B cell (primary cell): ENCODE data around the gene CDKAL1. TPM values are rescaled to one million over a fixed set of nuclear protein-coding genes. Genes with fewer than 3 reads are reported as not detected.

Experiments used
- ATAC-seq: fragments of 200-7000 bp; cut with Tn5 transposase; one replicate; pipeline ENCODE4 v1.10.0; 2021; ENCODE audit warnings: low read depth, mild to moderate bottlenecking, moderate number of reproducible peaks, moderate library complexity
- CTCF ChIA-PET: fragments of 350-600 bp; sonication (Branson Sonifier 250); formaldehyde crosslinking; loops from one replicate; lab custom pipeline; 2021; ENCODE audit warnings: antibody characterized with exemption, inconsistent platforms; lab: Charles Lee
- POLR2A ChIA-PET: fragments of 350-600 bp; sonication (Branson Sonifier 250); formaldehyde crosslinking; loops from one replicate; lab custom pipeline; 2021; ENCODE audit warnings: antibody characterized with exemption; lab: Charles Lee
- DNase-seq: peaks from one replicate; pipeline ENCODE4 v3.0.0; 2013
- H2AFZ ChIP-seq: 2 replicates; pipeline ENCODE4 v1.6.1; 2012; ENCODE audit warnings: mild to moderate bottlenecking, low read depth, low read length; ENCODE audit not compliant: insufficient read depth, poor library complexity, severe bottlenecking
- H3K27ac ChIP-seq, 2 donors: 1 replicate in 1 of 2; 2 replicates in 1 of 2; pipeline ENCODE4 v1.5.1; 2012 to 2013; ENCODE audit warnings: low read length in 2 of 2, mild to moderate bottlenecking in 2 of 2, moderate library complexity in 1 of 2
- H3K27me3 ChIP-seq, 4 experiments: fragments of 200-600 bp in 1 of 4; sonication (generic) in 1 of 4; replicated peaks in 1 of 4; 1 replicate in 2 of 4; 2 replicates in 2 of 4; pipeline versions ENCODE4 v1.6.1 to v1.7.0; 2013 to 2016; ENCODE audit warnings: low read length in 3 of 4, mild to moderate bottlenecking in 2 of 4, mixed read lengths in 1 of 4, moderate library complexity in 1 of 4; ENCODE audit not compliant: insufficient read depth in 4 of 4, control insufficient read depth in 3 of 4; ENCODE audit errors: control extremely low read depth in 1 of 4
- H3K36me3 ChIP-seq, 2 experiments: replicated peaks in 1 of 2; 1 replicate in 1 of 2; 2 replicates in 1 of 2; pipeline versions ENCODE4 v1.6.1 to v1.7.1; 2013; ENCODE audit warnings: low read length in 1 of 2; ENCODE audit not compliant: insufficient read depth in 2 of 2, control insufficient read depth in 1 of 2; ENCODE audit errors: control extremely low read depth in 1 of 2, extremely low read depth in 1 of 2
- H3K4me1 ChIP-seq, 2 donors: fragments of 200-600 bp in 1 of 2; sonication (generic) in 1 of 2; 1 replicate in 1 of 2; 2 replicates in 1 of 2; pipeline versions ENCODE4 v1.5.1 to v1.6.1; 2013 to 2017; ENCODE audit warnings: low read length in 2 of 2; ENCODE audit not compliant: control insufficient read depth in 2 of 2, insufficient read depth in 2 of 2
- H3K4me2 ChIP-seq: replicated peaks from 2 replicates; pipeline ENCODE3; 2012; ENCODE audit warnings: mild to moderate bottlenecking, low read depth, low read length; ENCODE audit not compliant: poor library complexity, severe bottlenecking
- H3K4me3 ChIP-seq, 5 experiments: fragments of 200-600 bp in 1 of 5; sonication (generic) in 1 of 5; 1 replicate in 3 of 5; 2 replicates in 2 of 5; pipeline versions ENCODE4 v1.5.1 to v1.7.0; 2011 to 2016; ENCODE audit warnings: low read length in 4 of 5, mild to moderate bottlenecking in 4 of 5, low read depth in 2 of 5, control low read depth in 1 of 5, moderate library complexity in 1 of 5; ENCODE audit not compliant: insufficient read depth in 1 of 5; ENCODE audit errors: control extremely low read depth in 1 of 5, extremely low read depth in 1 of 5
- H3K79me2 ChIP-seq: fragments of 200-600 bp; sonication (generic); one replicate; pipeline ENCODE4 v1.6.0; 2016; ENCODE audit warnings: low read length; ENCODE audit not compliant: control insufficient read depth, insufficient read depth
- H3K9ac ChIP-seq: fragments of 200-600 bp; sonication (generic); 2 replicates; pipeline ENCODE4 v1.6.1; 2017; ENCODE audit warnings: mild to moderate bottlenecking, low read length, moderate library complexity
- H3K9me3 ChIP-seq, 3 donors: one replicate each; pipeline versions ENCODE4 v1.6.1 to v1.7.1; 2013; ENCODE audit warnings: low read length in 2 of 3; ENCODE audit not compliant: control insufficient read depth in 2 of 3, insufficient read depth in 1 of 3; ENCODE audit errors: control extremely low read depth in 1 of 3
- H4K20me1 ChIP-seq: 2 replicates; pipeline ENCODE4 v1.6.0; 2012; ENCODE audit warnings: mild to moderate bottlenecking, low read length; ENCODE audit not compliant: insufficient read depth, control insufficient read depth, poor library complexity, severe bottlenecking
- H3K27ac Mint-ChIP-seq: one replicate; pipeline ENCODE4 v1.8.0; 2021; ENCODE audit warnings: mixed read lengths
- H3K27me3 Mint-ChIP-seq: one replicate; pipeline ENCODE4 v1.8.0; 2021; ENCODE audit warnings: mixed read lengths
- H3K4me1 Mint-ChIP-seq: one replicate; pipeline ENCODE4 v1.8.0; 2021; ENCODE audit warnings: mixed read lengths
- H3K4me3 Mint-ChIP-seq: one replicate; pipeline ENCODE4 v1.8.0; 2021; ENCODE audit warnings: mixed read lengths
- H3K9me3 Mint-ChIP-seq: one replicate; pipeline ENCODE4 v1.8.0; 2022; ENCODE audit warnings: mixed read lengths; ENCODE audit not compliant: insufficient read depth
- EZH2 ChIP-seq: IDR thresholded peaks from 2 replicates; pipeline ENCODE4 v1.6.1; 2012; ENCODE audit warnings: borderline replicate concordance, low read depth, mild to moderate bottlenecking, moderate library complexity, low read length; ENCODE audit not compliant: insufficient read depth, poor library complexity, severe bottlenecking
- WGBS: methylation state at CpG from one replicate; pipeline ENCODE4 v1.1.5; 2013; ENCODE audit warnings: missing lambda C conversion rate; ENCODE audit not compliant: insufficient coverage; 5-methylcytosine and 5-hydroxymethylcytosine counted together
- intact Hi-C: fragments of 100-400 bp; cut with micrococcal nuclease; formaldehyde crosslinking; loops from one replicate; pipeline ENCODE4 v1.10.0; 2022
- polyA plus RNA-seq: library from polyadenylated mRNA; depleted of rRNA; stranded (reverse); fragments of >200 nt; gene quantifications from 2 replicates; pipeline ENCODE4 v1.2.3, GENCODE V29; 2012
- total RNA-seq, 2 donors: library from RNA; stranded (reverse); fragments of 120-200 nt in 1 of 2; gene quantifications; 1 replicate in 1 of 2; 2 replicates in 1 of 2; pipeline versions ENCODE4 v1.2.3 to v1.2.4, GENCODE V29; 2013 to 2022
- TF ChIP-seq, protein P1 (sequence below): fragments of 200-600 bp; IDR thresholded peaks from one replicate; pipeline ENCODE4 v1.8.0; 2022; ENCODE audit warnings: antibody characterized with exemption, mild to moderate bottlenecking

Gene CDKAL1
- total and polyA plus RNA-seq, 2 donors (not counting 1 experiment from before 2014, with no cell fraction given) = 6.1 to 33.3 TPM

DNA sequence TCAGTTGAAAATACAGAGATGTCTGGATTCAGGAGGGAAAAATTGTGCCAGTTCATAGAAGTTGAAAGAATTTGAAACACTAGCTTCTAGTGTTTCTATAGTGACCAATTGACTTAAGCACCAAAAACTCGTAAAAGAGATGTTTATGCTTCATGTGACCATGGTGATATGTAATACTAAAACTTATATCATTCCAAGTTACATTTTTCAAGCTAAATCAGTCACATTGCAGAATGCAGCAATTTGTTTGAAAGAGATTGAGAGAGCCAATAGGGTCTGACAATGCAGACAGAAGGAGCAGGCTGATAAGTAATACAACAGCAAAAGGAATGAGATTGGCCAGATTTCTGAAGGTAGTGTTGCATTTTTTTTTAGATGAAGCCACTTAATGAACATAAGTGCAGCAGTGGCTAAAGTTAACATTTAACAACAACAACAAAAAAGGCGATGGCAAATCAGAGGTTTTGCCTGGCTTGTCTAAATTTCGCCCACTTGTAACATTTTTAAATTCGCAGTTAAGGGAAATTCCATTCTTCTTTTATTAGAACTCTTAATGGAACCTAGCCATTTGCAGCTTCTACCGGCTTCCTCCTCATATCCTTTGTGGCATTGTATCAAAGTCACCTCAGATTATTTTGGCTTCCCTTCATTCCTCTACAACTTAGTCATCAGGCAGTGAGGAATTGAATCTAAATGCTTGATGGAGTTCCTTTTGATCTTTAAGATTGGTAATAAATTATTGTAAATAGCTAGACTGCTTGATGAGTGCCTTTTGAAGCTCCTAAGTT, 575.3 kb downstream of the CDKAL1 start:
- H3K27ac ChIP-seq = no peak overlapping the region
- no peak overlapping the region for H3K4me3 ChIP-seq
- intact Hi-C loops = no loop called here
- CTCF ChIA-PET = interaction anchor here (0.7 to 1.3 kb wide), 2 partner anchors 12 to 124 kb away, joined by 3 read pairs; no protein-coding TSS in a partner anchor
- H2AFZ ChIP-seq = no peak overlapping the region
- POLR2A ChIA-PET = no interaction called here
- Mint-ChIP-seq H3K4me3 (no peak overlapping the region), H3K27me3 (no peaks in the 10 kb centered on the region), H3K9me3 (no peaks in the 10 kb centered on the region), H3K4me1 (peaks cover 27% of the 10 kb centered on the region), H3K27ac (no peak overlapping the region)
- 13% methylated on average over 3 of the region's 5 CpGs for WGBS
- no peaks in the 10 kb centered on the region for H3K79me2 ChIP-seq
- no peaks in the 10 kb centered on the region for H3K27me3 ChIP-seq
- no peak for DNase-seq
- H4K20me1 ChIP-seq = no peaks in the 10 kb centered on the region
- H3K4me2 ChIP-seq = peak overlapping the region; percentile 11
- H3K9ac ChIP-seq = no peak overlapping the region
- peaks cover 20 to 21% of the 10 kb centered on the region in 2 donors for H3K4me1 ChIP-seq
- peaks cover 0 to 4% (median 0%) of the 10 kb centered on the region in 3 donors for H3K9me3 ChIP-seq
- ATAC-seq = no peak
- no peak for TF ChIP-seq EZH2
- TF ChIP-seq, protein P1, sequence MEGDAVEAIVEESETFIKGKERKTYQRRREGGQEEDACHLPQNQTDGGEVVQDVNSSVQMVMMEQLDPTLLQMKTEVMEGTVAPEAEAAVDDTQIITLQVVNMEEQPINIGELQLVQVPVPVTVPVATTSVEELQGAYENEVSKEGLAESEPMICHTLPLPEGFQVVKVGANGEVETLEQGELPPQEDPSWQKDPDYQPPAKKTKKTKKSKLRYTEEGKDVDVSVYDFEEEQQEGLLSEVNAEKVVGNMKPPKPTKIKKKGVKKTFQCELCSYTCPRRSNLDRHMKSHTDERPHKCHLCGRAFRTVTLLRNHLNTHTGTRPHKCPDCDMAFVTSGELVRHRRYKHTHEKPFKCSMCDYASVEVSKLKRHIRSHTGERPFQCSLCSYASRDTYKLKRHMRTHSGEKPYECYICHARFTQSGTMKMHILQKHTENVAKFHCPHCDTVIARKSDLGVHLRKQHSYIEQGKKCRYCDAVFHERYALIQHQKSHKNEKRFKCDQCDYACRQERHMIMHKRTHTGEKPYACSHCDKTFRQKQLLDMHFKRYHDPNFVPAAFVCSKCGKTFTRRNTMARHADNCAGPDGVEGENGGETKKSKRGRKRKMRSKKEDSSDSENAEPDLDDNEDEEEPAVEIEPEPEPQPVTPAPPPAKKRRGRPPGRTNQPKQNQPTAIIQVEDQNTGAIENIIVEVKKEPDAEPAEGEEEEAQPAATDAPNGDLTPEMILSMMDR = no peak
- H3K36me3 ChIP-seq = no peaks in the 10 kb centered on the region

DNA sequence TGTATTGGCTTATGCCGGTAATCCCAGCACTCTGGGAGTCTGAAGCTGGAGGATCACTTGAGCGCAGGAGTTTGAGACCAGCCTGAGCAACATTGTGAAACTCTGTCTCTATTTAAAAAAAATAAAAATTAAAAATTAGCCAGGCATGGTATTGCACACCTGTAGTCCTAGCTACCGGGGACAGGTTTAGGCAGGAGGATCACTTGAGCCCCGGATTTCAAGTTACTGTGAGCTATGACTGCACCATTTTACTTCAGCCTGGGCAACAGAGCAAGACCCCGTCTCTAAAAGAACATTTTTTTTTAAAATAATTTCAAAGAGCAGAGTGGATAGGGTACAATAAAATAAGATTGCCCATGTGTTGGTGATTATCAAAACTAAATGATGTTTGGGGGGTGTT, 576.4 kb downstream of the CDKAL1 start:
- Histone ChIP-seq H2AFZ (no peak overlapping the region), H3K9me3 (peaks cover 0 to 4% (median 0%) of the 10 kb centered on the region in 3 donors), H3K9ac (no peak overlapping the region), H3K4me2 (no peak overlapping the region), H3K4me1 (peaks cover 20 to 21% of the 10 kb centered on the region in 2 donors), H3K79me2 (no peaks in the 10 kb centered on the region), H3K27me3 (no peaks in the 10 kb centered on the region), H3K4me3 (no peak overlapping the region), H3K27ac (no peak overlapping the region), H4K20me1 (no peaks in the 10 kb centered on the region), H3K36me3 (no peaks in the 10 kb centered on the region)
- no peaks in the 10 kb centered on the region for H3K9me3 Mint-ChIP-seq
- H3K4me3 Mint-ChIP-seq = no peak overlapping the region
- POLR2A ChIA-PET = no interaction called here
- intact Hi-C loops = no loop called here
- CTCF ChIA-PET = interaction anchor here (0.5 to 1.3 kb wide), 2 partner anchors 13 to 470 kb away, joined by 3 read pairs; no protein-coding TSS in a partner anchor
- no peaks in the 10 kb centered on the region for H3K27me3 Mint-ChIP-seq
- no peak for TF ChIP-seq EZH2
- TF ChIP-seq, protein P1 = no peak
- ATAC-seq (no peak), DNase-seq (no peak)
- no peak overlapping the region for H3K27ac Mint-ChIP-seq
- 100% methylated on average over 2 of the region's 5 CpGs for WGBS
- H3K4me1 Mint-ChIP-seq = peaks cover 27% of the 10 kb centered on the region
